HG03039 (cell line): ENCODE data around the gene TPR.

Experiments
- ATAC-seq: cut with Tn5 transposase; IDR thresholded peaks from one replicate; pipeline ENCODE4 v1.9.1; 2021; ENCODE audit warnings: mild to moderate bottlenecking, moderate library complexity; ENCODE audit not compliant: unreplicated experiment

Gene TPR

GRCh38 chr1:186291271-186291670, 83.8 kb downstream of the TPR start:
- no peak for ATAC-seq

GRCh38 chr1:186289943-186290545, 85.0 kb downstream of the TPR start:
- ATAC-seq = no peak

GRCh38 chr1:186286615-186287315, 88.3 kb downstream of the TPR start:
- no peak for ATAC-seq

GRCh38 chr1:186283374-186283773, 91.7 kb downstream of the TPR start:
- ATAC-seq = peak; percentile 88

GRCh38 chr1:186282466-186282865, 92.6 kb downstream of the TPR start:
- no peak for ATAC-seq

- ATAC-seq = no peak
These were observed 99.2 kb downstream of the TPR start for GRCh38 chr1:186275822-186276221.

- ATAC-seq = no peak
These were observed 102.6 kb downstream of the TPR start for GRCh38 chr1:186272486-186272885.

GRCh38 chr1:186271032-186271431, 104.0 kb downstream of the TPR start:
- no peak for ATAC-seq
